HCT116 (cell line): ENCODE data around the gene ELAVL2. TPM values are rescaled to one million over a fixed set of nuclear protein-coding genes. Genes with fewer than 3 reads are reported as not detected.

ENCODE experiments used
- ATAC-seq: fragments of 200-7000 bp; cut with Tn5 transposase; 2 replicates; pipeline ENCODE4 v1.9.1; 2020; ENCODE audit warnings: mild to moderate bottlenecking, moderate library complexity
- BruUV-seq: library from RNA; stranded (reverse); fragments of 400-500 nt; replicated peaks from 2 replicates; lab custom pipeline; 2021; lab: Mats Ljungman, UMichigan
- CTCF ChIA-PET: fragments of 300-600 bp; sonication (Branson Sonifier 250); formaldehyde crosslinking; loops from one replicate; lab custom pipeline; 2021; ENCODE audit warnings: antibody characterized with exemption; lab: Charles Lee
- POLR2A ChIA-PET: fragments of 300-600, 350-600 bp; sonication (Branson Sonifier 250); formaldehyde crosslinking; loops from one replicate; lab custom pipeline; 2021; ENCODE audit warnings: antibody characterized with exemption; lab: Charles Lee
- RAD21 ChIA-PET, 2 experiments: fragments of 300-600 bp; sonication (Branson Sonifier 250); formaldehyde crosslinking; loops; one replicate each; lab custom pipeline; 2023; ENCODE audit warnings: low total read pairs in 2 of 2; ENCODE audit not compliant: uncharacterized antibody in 2 of 2, unreplicated experiment in 2 of 2, low non-redundant PET in 1 of 2; lab: Charles Lee
- DNase-seq: peaks from one replicate; pipeline ENCODE4 v3.0.0-alpha.2; 2010; ENCODE audit warnings: low read depth, low spot score
- H2AFZ ChIP-seq: fragments of 200-600 bp; shearing (Covaris generic), sonication (generic); 2 replicates; pipeline ENCODE4 v1.6.1; 2017; ENCODE audit warnings: low read depth, mixed run types, mixed read lengths, antibody characterized with exemption, low read length; ENCODE audit not compliant: poor library complexity, severe bottlenecking
- H3K27ac ChIP-seq: 2 replicates; pipeline ENCODE4 v1.5.1; 2012; ENCODE audit warnings: low read depth, low read length
- H3K27me3 ChIP-seq: fragments of 200-600 bp; sonication (generic); 2 replicates; pipeline ENCODE4 v1.6.1; 2016; ENCODE audit warnings: mixed run types, low read length, mixed read lengths; ENCODE audit not compliant: insufficient read depth
- H3K36me3 ChIP-seq, 2 experiments: fragments of 200-500 bp in 1 of 2; fragments of 200-600 bp in 1 of 2; sonication (Bioruptor generic) in 1 of 2; sonication (generic) in 1 of 2; 2 replicates each; pipeline versions ENCODE4 v1.5.1 to v1.6.1; 2014 to 2016; ENCODE audit warnings: low read length in 2 of 2, inconsistent platforms in 1 of 2, mixed read lengths in 1 of 2, mixed run types in 1 of 2; ENCODE audit not compliant: insufficient read depth in 2 of 2, control insufficient read depth in 1 of 2
- H3K4me1 ChIP-seq, 2 experiments: fragments of 200-600 bp in 1 of 2; sonication (generic) in 1 of 2; 2 replicates each; pipeline versions ENCODE4 v1.5.1 to v1.6.1; 2012 to 2017; ENCODE audit warnings: low read length in 2 of 2, inconsistent platforms in 1 of 2, mild to moderate bottlenecking in 1 of 2, mixed read lengths in 1 of 2, mixed run types in 1 of 2, moderate library complexity in 1 of 2; ENCODE audit not compliant: insufficient read depth in 2 of 2, control insufficient read depth in 1 of 2
- H3K4me2 ChIP-seq: fragments of 200-600 bp; sonication (generic); 2 replicates; pipeline ENCODE4 v1.6.1; 2017; ENCODE audit warnings: mixed run types, low read length, mixed read lengths
- H3K4me3 ChIP-seq, 2 experiments: fragments of 200-600 bp in 1 of 2; sonication (generic) in 1 of 2; replicated peaks in 1 of 2; 2 replicates each; pipeline ENCODE4 v1.5.1; 2011 to 2016; ENCODE audit warnings: low read length in 2 of 2, control low read depth in 1 of 2, low read depth in 1 of 2, mild to moderate bottlenecking in 1 of 2, mixed read lengths in 1 of 2, mixed run types in 1 of 2
- H3K79me2 ChIP-seq: fragments of 200-600 bp; sonication (generic); 2 replicates; pipeline ENCODE4 v1.6.1; 2017; ENCODE audit warnings: mild to moderate bottlenecking, mixed run types, low read length, moderate library complexity, mixed read lengths; ENCODE audit not compliant: insufficient read depth
- H3K9ac ChIP-seq: fragments of 200-600 bp; sonication (generic); 2 replicates; pipeline ENCODE4 v1.6.1; 2016; ENCODE audit warnings: low read length, mixed read lengths
- H3K9me2 ChIP-seq: fragments of 200-600 bp; sonication (generic), shearing (Covaris generic); 2 replicates; pipeline ENCODE4 v1.6.1; 2017; ENCODE audit warnings: mixed run types, mild to moderate bottlenecking, moderate library complexity; ENCODE audit not compliant: insufficient read depth
- H3K9me3 ChIP-seq, 2 experiments: fragments of 200-500 bp in 1 of 2; fragments of 200-600 bp in 1 of 2; sonication (Bioruptor generic) in 1 of 2; sonication (generic) in 1 of 2; 2 replicates each; pipeline ENCODE4 v1.6.1; 2014 to 2017; ENCODE audit warnings: low read length in 2 of 2, mixed read lengths in 2 of 2, inconsistent platforms in 1 of 2, low read depth in 1 of 2, mild to moderate bottlenecking in 1 of 2, mixed run types in 1 of 2, moderate library complexity in 1 of 2; ENCODE audit not compliant: control insufficient read depth in 1 of 2, insufficient read depth in 1 of 2
- H4K20me1 ChIP-seq: fragments of 200-600 bp; sonication (generic), shearing (Covaris generic); 2 replicates; pipeline ENCODE4 v1.6.1; 2017; ENCODE audit warnings: mixed run types, mild to moderate bottlenecking, moderate library complexity; ENCODE audit not compliant: insufficient read depth
- CEBPB ChIP-seq: IDR thresholded peaks from 2 replicates; pipeline ENCODE4 v1.6.1; 2012; ENCODE audit warnings: low read depth
- ELF1 ChIP-seq: IDR thresholded peaks from 2 replicates; pipeline ENCODE4 v1.6.1; 2012; ENCODE audit warnings: low read depth, borderline replicate concordance
- EZH2 ChIP-seq: fragments of 200-600 bp; sonication (generic); IDR thresholded peaks from 2 replicates; pipeline ENCODE4 v1.6.1; 2017; ENCODE audit warnings: antibody characterized with exemption, mixed run types
- EZH2phosphoT487 ChIP-seq: fragments of 200-600 bp; IDR thresholded peaks from 2 replicates; pipeline ENCODE4 v1.6.1; 2018; ENCODE audit warnings: antibody characterized with exemption, borderline replicate concordance
- FOSL1 ChIP-seq: IDR thresholded peaks from 2 replicates; pipeline ENCODE4 v1.6.1; 2012; ENCODE audit warnings: low read depth
- POLR2AphosphoS5 ChIP-seq: IDR thresholded peaks from 2 replicates; pipeline ENCODE4 v1.6.1; 2011; ENCODE audit warnings: mild to moderate bottlenecking, low read depth, low read length, moderate library complexity
- RAD21 ChIP-seq: IDR thresholded peaks from 2 replicates; pipeline ENCODE4 v1.6.1; 2012; ENCODE audit warnings: low read depth, mild to moderate bottlenecking
- SIN3A ChIP-seq: IDR thresholded peaks from 2 replicates; pipeline ENCODE4 v1.6.1; 2012; ENCODE audit warnings: low read depth
- SP1 ChIP-seq: IDR thresholded peaks from 2 replicates; pipeline ENCODE4 v1.6.1; 2012; ENCODE audit warnings: low read depth
- SRF ChIP-seq: IDR thresholded peaks from 2 replicates; pipeline ENCODE4 v1.6.1; 2012; ENCODE audit warnings: low read depth
- TCF7L2 ChIP-seq: IDR thresholded peaks from 2 replicates; pipeline ENCODE4 v1.7.0; 2011; ENCODE audit warnings: borderline replicate concordance, inconsistent platforms; ENCODE audit not compliant: insufficient read depth, insufficient read length; ENCODE audit errors: extremely low read depth
- YY1 ChIP-seq: IDR thresholded peaks from 2 replicates; pipeline ENCODE4 v1.6.1; 2011; ENCODE audit warnings: low read length, low read depth, moderate library complexity, mild to moderate bottlenecking; ENCODE audit not compliant: insufficient replicate concordance; ENCODE audit errors: extremely low read depth
- ZNF274 ChIP-seq: fragments of 200-500 bp; sonication (Bioruptor generic); IDR thresholded peaks from 2 replicates; pipeline ENCODE4 v1.6.1; 2014; ENCODE audit warnings: mild to moderate bottlenecking, low read depth, low read length, inconsistent platforms
- intact Hi-C: fragments of 100-400 bp; cut with micrococcal nuclease; formaldehyde crosslinking; loops from 2 replicates; pipeline ENCODE4 v1.10.0; 2022
- total RNA-seq: library from RNA; stranded (reverse); gene quantifications from one replicate; pipeline ENCODE4 v1.2.1, GENCODE V29; 2021; ENCODE audit not compliant: unreplicated experiment
- TF ChIP-seq, protein P1 (sequence below): IDR thresholded peaks from 2 replicates; pipeline ENCODE4 v1.6.1; 2012
- TF ChIP-seq, protein P2 (sequence below), 3 experiments: fragments of 200-600 bp in 1 of 3; sonication (generic) in 1 of 3; IDR thresholded peaks in 2 of 3; conservative IDR thresholded peaks in 1 of 3; 2 replicates each; pipeline ENCODE4 v1.5.1; 2012 to 2017; ENCODE audit warnings: low read depth in 2 of 3, low read length in 2 of 3, antibody characterized with exemption in 1 of 3, borderline replicate concordance in 1 of 3, control low read depth in 1 of 3, mild to moderate bottlenecking in 1 of 3, mixed read lengths in 1 of 3, mixed run types in 1 of 3, moderate library complexity in 1 of 3; ENCODE audit not compliant: insufficient read depth in 1 of 3
- TF ChIP-seq, protein P3 (sequence below): IDR thresholded peaks from 2 replicates; pipeline ENCODE4 v1.6.1; 2012; ENCODE audit warnings: low read depth
- TF ChIP-seq, protein P4 (sequence below): IDR thresholded peaks from 2 replicates; pipeline ENCODE4 v1.6.1; 2011; ENCODE audit warnings: mild to moderate bottlenecking, low read length, moderate library complexity; ENCODE audit not compliant: insufficient replicate concordance; ENCODE audit errors: extremely low read depth

ELAVL2 gene
- total RNA-seq, 1 experiment from 2014 or later = not detected

DNA sequence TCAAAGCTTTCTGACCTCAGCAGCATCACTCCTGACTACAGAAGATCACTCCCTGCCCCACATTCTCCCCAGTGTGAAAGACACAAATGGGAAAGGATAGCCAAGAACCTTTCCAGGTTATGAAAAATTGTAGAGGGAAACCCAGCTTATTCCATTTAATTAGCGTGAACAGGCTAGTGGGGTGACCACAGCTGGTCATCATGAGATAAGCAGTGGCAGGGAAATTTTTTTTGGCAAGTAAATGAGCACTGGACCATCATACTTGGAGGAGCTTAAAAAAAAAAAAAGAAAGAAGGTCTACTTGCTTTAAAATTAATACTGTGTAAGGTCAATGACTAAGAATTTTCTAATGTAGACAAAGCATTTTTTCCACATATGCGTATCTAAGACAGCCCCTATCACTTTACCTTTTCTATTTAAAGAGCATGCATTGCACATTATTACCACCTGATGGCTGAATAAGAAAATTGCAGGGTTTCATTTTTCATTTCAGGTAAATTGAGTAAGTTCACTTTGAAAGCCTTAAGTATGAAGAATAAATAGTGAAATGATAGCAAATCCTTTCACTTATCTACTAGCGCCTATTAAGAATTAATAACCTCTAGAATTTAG lies 123.6 kb downstream of the ELAVL2 start:
- Histone ChIP-seq H3K9ac (no peak overlapping the region), H2AFZ (no peak overlapping the region), H3K36me3 (no peaks in the 10 kb centered on the region), H3K4me2 (no peak overlapping the region), H3K9me2 (no peaks in the 10 kb centered on the region), H3K27me3 (no peaks in the 10 kb centered on the region), H3K4me1 (no peaks in the 10 kb centered on the region), H3K9me3 (peaks cover 16% of the 10 kb centered on the region in 2 experiments; a peak in 2 of 4 replicates), H4K20me1 (no peaks in the 10 kb centered on the region), H3K4me3 (no peak overlapping the region), H3K27ac (no peak overlapping the region), H3K79me2 (no peaks in the 10 kb centered on the region)
- BruUV-seq = no TSS peak
- RAD21 ChIA-PET = no interaction called here
- POLR2A ChIA-PET = no interaction called here
- ATAC-seq = no peak
- TF ChIP-seq TCF7L2 (no peak), SIN3A (no peak), POLR2AphosphoS5 (no peak), YY1 (no peak), FOSL1 (no peak), CEBPB (no peak), EZH2 (no peak), RAD21 (no peak), SP1 (no peak), EZH2phosphoT487 (no peak), ELF1 (no peak), ZNF274 (no peak), SRF (no peak)
- TF ChIP-seq, protein P1, sequence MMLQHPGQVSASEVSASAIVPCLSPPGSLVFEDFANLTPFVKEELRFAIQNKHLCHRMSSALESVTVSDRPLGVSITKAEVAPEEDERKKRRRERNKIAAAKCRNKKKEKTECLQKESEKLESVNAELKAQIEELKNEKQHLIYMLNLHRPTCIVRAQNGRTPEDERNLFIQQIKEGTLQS = no peak
- TF ChIP-seq, protein P2, sequence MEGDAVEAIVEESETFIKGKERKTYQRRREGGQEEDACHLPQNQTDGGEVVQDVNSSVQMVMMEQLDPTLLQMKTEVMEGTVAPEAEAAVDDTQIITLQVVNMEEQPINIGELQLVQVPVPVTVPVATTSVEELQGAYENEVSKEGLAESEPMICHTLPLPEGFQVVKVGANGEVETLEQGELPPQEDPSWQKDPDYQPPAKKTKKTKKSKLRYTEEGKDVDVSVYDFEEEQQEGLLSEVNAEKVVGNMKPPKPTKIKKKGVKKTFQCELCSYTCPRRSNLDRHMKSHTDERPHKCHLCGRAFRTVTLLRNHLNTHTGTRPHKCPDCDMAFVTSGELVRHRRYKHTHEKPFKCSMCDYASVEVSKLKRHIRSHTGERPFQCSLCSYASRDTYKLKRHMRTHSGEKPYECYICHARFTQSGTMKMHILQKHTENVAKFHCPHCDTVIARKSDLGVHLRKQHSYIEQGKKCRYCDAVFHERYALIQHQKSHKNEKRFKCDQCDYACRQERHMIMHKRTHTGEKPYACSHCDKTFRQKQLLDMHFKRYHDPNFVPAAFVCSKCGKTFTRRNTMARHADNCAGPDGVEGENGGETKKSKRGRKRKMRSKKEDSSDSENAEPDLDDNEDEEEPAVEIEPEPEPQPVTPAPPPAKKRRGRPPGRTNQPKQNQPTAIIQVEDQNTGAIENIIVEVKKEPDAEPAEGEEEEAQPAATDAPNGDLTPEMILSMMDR (IDR thresholded peaks at IDR 0.05 in 2 of 3, conservative IDR thresholded peaks at IDR 0.05 in 1 of 3; ENCODE audit: borderline replicate concordance in 1 of 3, insufficient read depth in 1 of 3, low read depth in 2 of 3, low read length in 2 of 3) = no peak
- TF ChIP-seq, protein P3, sequence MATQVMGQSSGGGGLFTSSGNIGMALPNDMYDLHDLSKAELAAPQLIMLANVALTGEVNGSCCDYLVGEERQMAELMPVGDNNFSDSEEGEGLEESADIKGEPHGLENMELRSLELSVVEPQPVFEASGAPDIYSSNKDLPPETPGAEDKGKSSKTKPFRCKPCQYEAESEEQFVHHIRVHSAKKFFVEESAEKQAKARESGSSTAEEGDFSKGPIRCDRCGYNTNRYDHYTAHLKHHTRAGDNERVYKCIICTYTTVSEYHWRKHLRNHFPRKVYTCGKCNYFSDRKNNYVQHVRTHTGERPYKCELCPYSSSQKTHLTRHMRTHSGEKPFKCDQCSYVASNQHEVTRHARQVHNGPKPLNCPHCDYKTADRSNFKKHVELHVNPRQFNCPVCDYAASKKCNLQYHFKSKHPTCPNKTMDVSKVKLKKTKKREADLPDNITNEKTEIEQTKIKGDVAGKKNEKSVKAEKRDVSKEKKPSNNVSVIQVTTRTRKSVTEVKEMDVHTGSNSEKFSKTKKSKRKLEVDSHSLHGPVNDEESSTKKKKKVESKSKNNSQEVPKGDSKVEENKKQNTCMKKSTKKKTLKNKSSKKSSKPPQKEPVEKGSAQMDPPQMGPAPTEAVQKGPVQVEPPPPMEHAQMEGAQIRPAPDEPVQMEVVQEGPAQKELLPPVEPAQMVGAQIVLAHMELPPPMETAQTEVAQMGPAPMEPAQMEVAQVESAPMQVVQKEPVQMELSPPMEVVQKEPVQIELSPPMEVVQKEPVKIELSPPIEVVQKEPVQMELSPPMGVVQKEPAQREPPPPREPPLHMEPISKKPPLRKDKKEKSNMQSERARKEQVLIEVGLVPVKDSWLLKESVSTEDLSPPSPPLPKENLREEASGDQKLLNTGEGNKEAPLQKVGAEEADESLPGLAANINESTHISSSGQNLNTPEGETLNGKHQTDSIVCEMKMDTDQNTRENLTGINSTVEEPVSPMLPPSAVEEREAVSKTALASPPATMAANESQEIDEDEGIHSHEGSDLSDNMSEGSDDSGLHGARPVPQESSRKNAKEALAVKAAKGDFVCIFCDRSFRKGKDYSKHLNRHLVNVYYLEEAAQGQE = no peak
- TF ChIP-seq, protein P4, sequence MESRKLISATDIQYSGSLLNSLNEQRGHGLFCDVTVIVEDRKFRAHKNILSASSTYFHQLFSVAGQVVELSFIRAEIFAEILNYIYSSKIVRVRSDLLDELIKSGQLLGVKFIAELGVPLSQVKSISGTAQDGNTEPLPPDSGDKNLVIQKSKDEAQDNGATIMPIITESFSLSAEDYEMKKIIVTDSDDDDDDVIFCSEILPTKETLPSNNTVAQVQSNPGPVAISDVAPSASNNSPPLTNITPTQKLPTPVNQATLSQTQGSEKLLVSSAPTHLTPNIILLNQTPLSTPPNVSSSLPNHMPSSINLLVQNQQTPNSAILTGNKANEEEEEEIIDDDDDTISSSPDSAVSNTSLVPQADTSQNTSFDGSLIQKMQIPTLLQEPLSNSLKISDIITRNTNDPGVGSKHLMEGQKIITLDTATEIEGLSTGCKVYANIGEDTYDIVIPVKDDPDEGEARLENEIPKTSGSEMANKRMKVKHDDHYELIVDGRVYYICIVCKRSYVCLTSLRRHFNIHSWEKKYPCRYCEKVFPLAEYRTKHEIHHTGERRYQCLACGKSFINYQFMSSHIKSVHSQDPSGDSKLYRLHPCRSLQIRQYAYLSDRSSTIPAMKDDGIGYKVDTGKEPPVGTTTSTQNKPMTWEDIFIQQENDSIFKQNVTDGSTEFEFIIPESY = no peak
- no peak for DNase-seq
- CTCF ChIA-PET = no interaction called here
- intact Hi-C loops = loop anchor here (10.0 kb wide), 1 partner anchor 78 kb away; no protein-coding TSS in a partner anchor
